Lower lobe of right lung (tissue), 2 donors: ENCODE measurements around the gene SF3A1. TPM values are rescaled to one million over a fixed set of nuclear protein-coding genes. Genes with fewer than 3 reads are reported as not detected.

Experiments used
- ATAC-seq, 2 donors: fragments of 200-7000 bp; cut with Tn5 transposase; one replicate each; pipeline ENCODE4 v1.9.1; 2020 to 2022; ENCODE audit warnings: mild to moderate bottlenecking in 2 of 2, moderate library complexity in 2 of 2
- DNase-seq: peaks from one replicate; pipeline ENCODE4 v3.0.0-alpha.2; 2020
- H3K27ac ChIP-seq: fragments of 200-600 bp; one replicate; pipeline ENCODE4 v1.8.0; 2022
- H3K27me3 ChIP-seq: fragments of 200-600 bp; one replicate; pipeline ENCODE4 v1.8.0; 2022; ENCODE audit warnings: low read depth
- H3K36me3 ChIP-seq: fragments of 200-600 bp; one replicate; pipeline ENCODE4 v1.8.0; 2022; ENCODE audit warnings: mild to moderate bottlenecking
- H3K4me1 ChIP-seq: fragments of 200-600 bp; one replicate; pipeline ENCODE4 v1.8.0; 2022
- H3K4me3 ChIP-seq: fragments of 200-600 bp; one replicate; pipeline ENCODE4 v1.8.0; 2022; ENCODE audit warnings: mild to moderate bottlenecking
- H3K9me3 ChIP-seq: fragments of 200-600 bp; one replicate; pipeline ENCODE4 v1.8.0; 2022
- CTCF ChIP-seq: fragments of 200-600 bp; IDR thresholded peaks from one replicate; pipeline ENCODE4 v1.8.0; 2022; ENCODE audit warnings: antibody characterized with exemption, mild to moderate bottlenecking
- intact Hi-C: fragments of 100-400 bp; cut with DNase I; formaldehyde crosslinking; loops from one replicate; pipeline ENCODE4 v1.11.0; 2022
- total RNA-seq: library from RNA; stranded (reverse); fragmentation: NEBNext Ultra II Directional; extraction: Animal tissue kit (Norgen Biotek cat#: 25700); gene quantifications from one replicate; pipeline ENCODE4 v1.2.1, GENCODE V29; 2021
- donor health status: DM: no; HTN: yes; CAD: no; lungs with severe emphysema.

The SF3A1 gene
- total RNA-seq, 1 donor from 2014 or later, result 162 TPM

- Histone ChIP-seq H3K36me3 (peaks cover 77% of the 10 kb centered on the region), H3K27me3 (no peaks in the 10 kb centered on the region), H3K4me1 (peaks cover 7% of the 10 kb centered on the region), H3K27ac (no peak overlapping the region), H3K4me3 (no peak overlapping the region), H3K9me3 (no peaks in the 10 kb centered on the region)
- no peak for DNase-seq
- no peak for TF ChIP-seq CTCF
- intact Hi-C loops, result no loop called here
- no peak for ATAC-seq
These were observed 24.1 kb downstream of the SF3A1 start for GRCh38 chr22:30332551-30332950.

- Histone ChIP-seq H3K4me3 (no peak overlapping the region), H3K27ac (no peak overlapping the region), H3K9me3 (no peaks in the 10 kb centered on the region), H3K36me3 (peaks cover 37% of the 10 kb centered on the region), H3K27me3 (no peaks in the 10 kb centered on the region), H3K4me1 (peaks cover 37% of the 10 kb centered on the region)
- intact Hi-C loops, result no loop called here
- no peak for TF ChIP-seq CTCF
- DNase-seq, result no peak
- no peak for ATAC-seq
These were observed 28.1 kb downstream of the SF3A1 start for GRCh38 chr22:30328466-30329049.

- ATAC-seq, result peak in 1 of 2 donors; percentile 52
- Histone ChIP-seq H3K27ac (peak overlapping the region; percentile 90), H3K4me1 (peaks cover 43% of the 10 kb centered on the region), H3K9me3 (no peaks in the 10 kb centered on the region), H3K4me3 (no peak overlapping the region), H3K36me3 (peaks cover 30% of the 10 kb centered on the region), H3K27me3 (no peaks in the 10 kb centered on the region)
- intact Hi-C loops, result no loop called here
- DNase-seq, result no peak
- no peak for TF ChIP-seq CTCF
These were observed 28.8 kb downstream of the SF3A1 start for GRCh38 chr22:30327864-30328345.

GRCh38 chr22:30326706-30327362 lies 29.9 kb downstream of the SF3A1 start, which contains the start of gene TBC1D10A:
TBC1D10A (minus strand) TSS chr22:30326941; CDS start chr22:30326881, 60 bp downstream.
- intact Hi-C loops, result no loop called here
- Histone ChIP-seq H3K4me1 (peaks cover 49% of the 10 kb centered on the region), H3K4me3 (peak within 1 kb of the TSS; percentile 87), H3K9me3 (no peaks in the 10 kb centered on the region), H3K27ac (peak within 1 kb of the TSS; percentile 90), H3K27me3 (no peaks in the 10 kb centered on the region), H3K36me3 (peaks cover 20% of the 10 kb centered on the region)
- peak; percentile 94 for DNase-seq
- TF ChIP-seq CTCF, result no peak
- ATAC-seq, result peak; percentile 94 to 97

- peak overlapping the region; percentile 90 for H3K27ac ChIP-seq
- peaks cover 15% of the 10 kb centered on the region for H3K36me3 ChIP-seq
- intact Hi-C loops, result no loop called here
- H3K4me3 ChIP-seq, result peak overlapping the region; percentile 87
- no peaks in the 10 kb centered on the region for H3K27me3 ChIP-seq
- no peaks in the 10 kb centered on the region for H3K9me3 ChIP-seq
- peaks cover 54% of the 10 kb centered on the region for H3K4me1 ChIP-seq
- peak; percentile 62 to 66 for ATAC-seq
- DNase-seq, result no peak
- TF ChIP-seq CTCF, result no peak
These were observed 30.4 kb downstream of the SF3A1 start for GRCh38 chr22:30326255-30326705.
